ENCODE measurements around the gene SP2.

The SP2 gene

DNA sequence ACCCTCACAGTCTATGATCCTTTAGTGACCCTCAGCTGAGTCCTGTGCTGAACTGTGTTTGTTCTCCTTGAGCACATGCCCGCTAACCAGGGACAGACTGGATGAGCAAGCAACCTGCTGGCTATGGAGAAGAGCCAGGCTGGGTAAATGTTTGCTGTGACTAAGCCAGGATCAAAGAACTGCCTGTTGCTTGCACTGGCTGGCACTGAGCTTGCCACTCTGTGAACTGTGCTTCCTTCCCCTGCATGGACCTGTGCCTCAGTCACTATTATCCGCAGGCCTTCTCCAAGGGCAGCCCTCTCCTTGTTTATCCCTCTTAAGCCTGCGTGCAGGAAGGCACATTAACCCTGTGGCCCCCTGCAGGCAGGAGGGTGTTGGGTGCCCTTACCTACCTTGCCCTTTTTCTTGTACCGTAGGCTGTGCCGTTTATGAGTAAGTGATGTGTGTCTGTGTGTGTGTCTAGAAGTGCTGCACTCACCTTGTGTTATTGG, 52.7 kb downstream of the SP2 start:
- no peak for TF ChIP-seq CREB1 (IDR thresholded peaks at IDR 0.05; ENCODE audit: low read depth)
- no peak for TF ChIP-seq NFIC (IDR thresholded peaks at IDR 0.05)
- no peak for TF ChIP-seq TCF12 (IDR thresholded peaks at IDR 0.05; ENCODE audit: low read depth)
- TF ChIP-seq YY1 (IDR thresholded peaks at IDR 0.05; ENCODE audit: low read depth) = no peak

DNA sequence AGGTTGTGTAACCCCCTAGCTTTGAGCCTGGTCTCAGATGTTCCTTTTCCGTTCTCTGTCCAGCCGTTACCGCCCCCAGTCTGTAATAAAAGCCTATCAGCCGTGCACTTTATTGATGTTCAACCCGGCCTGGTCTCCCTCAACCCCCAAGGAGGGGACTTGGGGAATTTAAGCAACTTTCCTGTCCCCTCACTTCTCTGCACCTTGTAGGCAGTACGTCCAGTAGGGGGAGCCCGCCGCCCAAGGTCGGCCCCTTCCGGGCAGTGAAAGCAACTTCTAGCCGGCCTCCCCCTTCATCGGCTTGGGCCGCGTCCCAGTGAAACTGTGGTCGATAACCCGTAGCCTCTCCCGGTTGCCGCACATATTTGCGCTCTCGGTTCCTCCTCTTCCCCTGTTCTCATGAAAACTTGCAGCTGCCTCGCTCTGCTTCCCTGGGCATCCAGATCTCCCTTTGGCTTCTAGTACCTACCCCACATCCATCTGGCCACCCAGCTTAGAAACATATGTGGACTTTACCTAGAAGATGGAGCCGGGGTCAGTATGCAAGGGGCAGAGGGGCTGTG, 53.2 kb downstream of the SP2 start:
- TF ChIP-seq TCF12 (IDR thresholded peaks at IDR 0.05; ENCODE audit: low read depth) = 0 out of 2 replicates have a peak, but pooled peaks have one; percentile 17
- TF ChIP-seq RAD21 (IDR thresholded peaks at IDR 0.05; ENCODE audit: low read depth) = peak; percentile 95
- no peak; the same call in 1 of the 2 replicates for TF ChIP-seq CEBPB (IDR thresholded peaks at IDR 0.05)
- TF ChIP-seq EGR1 (IDR thresholded peaks at IDR 0.05) = peak; percentile 10; the same call in 1 of the 2 replicates

DNA sequence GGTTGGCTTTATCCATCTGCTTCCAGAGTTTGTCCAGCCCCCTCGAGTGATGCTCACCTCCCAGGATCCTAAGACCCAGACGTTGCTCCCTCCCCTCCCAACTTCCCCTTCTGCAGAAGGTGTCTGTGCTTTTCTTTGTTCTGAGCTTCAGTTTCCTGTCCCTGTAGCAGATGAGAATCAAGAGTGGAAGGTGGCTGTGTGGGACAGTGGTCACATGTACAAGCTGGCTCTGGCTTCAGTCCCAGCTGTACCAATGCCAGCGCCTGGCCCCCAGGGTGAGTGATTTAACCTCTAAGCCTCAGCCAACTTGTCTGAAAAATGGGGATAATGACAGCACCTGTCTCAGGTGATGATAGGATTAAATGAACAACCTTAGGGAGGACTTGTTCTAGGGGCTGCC, 53.9 kb downstream of the SP2 start:
- TF ChIP-seq TCF12 (IDR thresholded peaks at IDR 0.05; ENCODE audit: low read depth) = no peak
- TF ChIP-seq EGR1 (IDR thresholded peaks at IDR 0.05) = no peak

DNA sequence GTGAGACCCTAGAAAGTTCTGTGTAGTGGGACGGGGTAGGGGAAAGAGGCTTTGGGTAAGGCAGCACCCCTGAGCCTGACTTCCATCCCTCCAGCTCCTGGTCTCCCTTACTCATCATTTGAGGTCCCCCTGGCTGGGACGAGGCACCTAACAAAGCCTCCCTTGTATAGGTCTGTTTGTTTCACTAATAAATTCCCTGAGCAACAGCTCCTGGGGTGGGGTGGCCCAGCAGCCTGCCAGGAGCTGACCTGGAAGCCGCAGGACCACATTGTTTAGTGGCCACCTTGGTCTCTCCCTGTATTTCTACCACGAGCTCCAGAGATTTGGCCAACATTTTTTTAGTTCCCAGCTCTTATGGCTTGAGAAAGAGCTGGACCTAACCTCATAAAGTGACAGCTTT, 54.4 kb downstream of the SP2 start:
- no peak for TF ChIP-seq FOXM1 (IDR thresholded peaks at IDR 0.05; ENCODE audit: borderline replicate concordance, low read depth)
- TF ChIP-seq, protein P1, sequence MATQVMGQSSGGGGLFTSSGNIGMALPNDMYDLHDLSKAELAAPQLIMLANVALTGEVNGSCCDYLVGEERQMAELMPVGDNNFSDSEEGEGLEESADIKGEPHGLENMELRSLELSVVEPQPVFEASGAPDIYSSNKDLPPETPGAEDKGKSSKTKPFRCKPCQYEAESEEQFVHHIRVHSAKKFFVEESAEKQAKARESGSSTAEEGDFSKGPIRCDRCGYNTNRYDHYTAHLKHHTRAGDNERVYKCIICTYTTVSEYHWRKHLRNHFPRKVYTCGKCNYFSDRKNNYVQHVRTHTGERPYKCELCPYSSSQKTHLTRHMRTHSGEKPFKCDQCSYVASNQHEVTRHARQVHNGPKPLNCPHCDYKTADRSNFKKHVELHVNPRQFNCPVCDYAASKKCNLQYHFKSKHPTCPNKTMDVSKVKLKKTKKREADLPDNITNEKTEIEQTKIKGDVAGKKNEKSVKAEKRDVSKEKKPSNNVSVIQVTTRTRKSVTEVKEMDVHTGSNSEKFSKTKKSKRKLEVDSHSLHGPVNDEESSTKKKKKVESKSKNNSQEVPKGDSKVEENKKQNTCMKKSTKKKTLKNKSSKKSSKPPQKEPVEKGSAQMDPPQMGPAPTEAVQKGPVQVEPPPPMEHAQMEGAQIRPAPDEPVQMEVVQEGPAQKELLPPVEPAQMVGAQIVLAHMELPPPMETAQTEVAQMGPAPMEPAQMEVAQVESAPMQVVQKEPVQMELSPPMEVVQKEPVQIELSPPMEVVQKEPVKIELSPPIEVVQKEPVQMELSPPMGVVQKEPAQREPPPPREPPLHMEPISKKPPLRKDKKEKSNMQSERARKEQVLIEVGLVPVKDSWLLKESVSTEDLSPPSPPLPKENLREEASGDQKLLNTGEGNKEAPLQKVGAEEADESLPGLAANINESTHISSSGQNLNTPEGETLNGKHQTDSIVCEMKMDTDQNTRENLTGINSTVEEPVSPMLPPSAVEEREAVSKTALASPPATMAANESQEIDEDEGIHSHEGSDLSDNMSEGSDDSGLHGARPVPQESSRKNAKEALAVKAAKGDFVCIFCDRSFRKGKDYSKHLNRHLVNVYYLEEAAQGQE (IDR thresholded peaks at IDR 0.05; ENCODE audit: low read depth) = no peak
- TF ChIP-seq RAD21 (IDR thresholded peaks at IDR 0.05; ENCODE audit: low read depth) = no peak
- no peak for TF ChIP-seq NFIC (IDR thresholded peaks at IDR 0.05)
- TF ChIP-seq CEBPB (IDR thresholded peaks at IDR 0.05) = no peak
- no peak for TF ChIP-seq YY1 (IDR thresholded peaks at IDR 0.05; ENCODE audit: low read depth)
- no peak for TF ChIP-seq EP300 (IDR thresholded peaks at IDR 0.05; ENCODE audit: borderline replicate concordance)
- no peak for TF ChIP-seq CREB1 (IDR thresholded peaks at IDR 0.05; ENCODE audit: low read depth)
- no peak for TF ChIP-seq ZBTB7A (IDR thresholded peaks at IDR 0.05; ENCODE audit: low read depth)
- TF ChIP-seq TEAD4 (IDR thresholded peaks at IDR 0.05) = no peak
- TF ChIP-seq TCF12 (IDR thresholded peaks at IDR 0.05; ENCODE audit: low read depth) = no peak
- TF ChIP-seq EGR1 (IDR thresholded peaks at IDR 0.05) = no peak
- TF ChIP-seq, protein P2, sequence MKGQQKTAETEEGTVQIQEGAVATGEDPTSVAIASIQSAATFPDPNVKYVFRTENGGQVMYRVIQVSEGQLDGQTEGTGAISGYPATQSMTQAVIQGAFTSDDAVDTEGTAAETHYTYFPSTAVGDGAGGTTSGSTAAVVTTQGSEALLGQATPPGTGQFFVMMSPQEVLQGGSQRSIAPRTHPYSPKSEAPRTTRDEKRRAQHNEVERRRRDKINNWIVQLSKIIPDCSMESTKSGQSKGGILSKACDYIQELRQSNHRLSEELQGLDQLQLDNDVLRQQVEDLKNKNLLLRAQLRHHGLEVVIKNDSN (IDR thresholded peaks at IDR 0.05) = no peak
- TF ChIP-seq, protein P3, sequence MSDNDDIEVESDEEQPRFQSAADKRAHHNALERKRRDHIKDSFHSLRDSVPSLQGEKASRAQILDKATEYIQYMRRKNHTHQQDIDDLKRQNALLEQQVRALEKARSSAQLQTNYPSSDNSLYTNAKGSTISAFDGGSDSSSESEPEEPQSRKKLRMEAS (IDR thresholded peaks at IDR 0.05) = no peak

DNA sequence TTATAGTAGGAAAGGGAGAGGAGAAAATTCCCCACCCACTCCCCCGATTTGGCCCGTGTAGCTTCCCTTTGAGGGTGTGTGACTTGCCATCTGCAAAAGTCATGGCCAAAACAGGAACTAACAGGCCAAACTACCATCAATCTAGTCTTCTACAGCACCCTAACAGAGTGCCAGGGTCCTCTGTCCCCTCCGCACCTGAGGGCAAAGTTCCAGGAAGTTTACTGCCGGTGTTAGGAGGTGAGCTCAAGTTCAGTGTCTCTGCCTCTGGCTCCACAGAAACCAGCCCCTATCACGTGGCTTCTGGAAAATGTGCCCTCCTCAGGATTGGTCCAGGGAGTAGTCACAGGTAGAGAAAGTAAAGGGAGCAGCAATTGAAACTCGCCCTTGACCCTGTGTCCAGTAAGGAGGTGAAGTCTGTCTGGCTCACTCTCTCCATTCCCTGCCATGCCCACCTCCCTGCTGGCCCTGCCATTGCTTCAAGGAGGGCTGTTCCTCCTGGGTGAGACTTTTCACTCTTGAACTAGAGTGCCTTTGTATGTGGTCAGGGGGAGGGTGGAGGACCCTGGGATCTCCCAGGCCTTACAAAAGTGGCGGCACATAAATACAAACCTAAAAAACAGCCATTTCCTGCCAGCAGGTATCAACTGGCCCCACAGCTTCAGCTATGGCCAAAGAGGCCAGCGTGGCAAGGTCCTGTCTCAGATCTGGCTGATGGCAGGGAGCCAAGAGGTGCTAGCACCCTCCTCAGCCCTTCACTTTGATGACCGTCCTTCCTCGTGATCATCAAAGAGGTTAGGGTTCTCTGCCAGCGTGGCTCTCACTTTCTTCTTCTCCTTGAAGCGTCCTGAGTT, 56.4 kb downstream of the SP2 start:
- TF ChIP-seq, protein P2 (IDR thresholded peaks at IDR 0.05) = peak; percentile 63
- no peak for TF ChIP-seq TAF1 (IDR thresholded peaks at IDR 0.05; ENCODE audit: low read depth)

DNA sequence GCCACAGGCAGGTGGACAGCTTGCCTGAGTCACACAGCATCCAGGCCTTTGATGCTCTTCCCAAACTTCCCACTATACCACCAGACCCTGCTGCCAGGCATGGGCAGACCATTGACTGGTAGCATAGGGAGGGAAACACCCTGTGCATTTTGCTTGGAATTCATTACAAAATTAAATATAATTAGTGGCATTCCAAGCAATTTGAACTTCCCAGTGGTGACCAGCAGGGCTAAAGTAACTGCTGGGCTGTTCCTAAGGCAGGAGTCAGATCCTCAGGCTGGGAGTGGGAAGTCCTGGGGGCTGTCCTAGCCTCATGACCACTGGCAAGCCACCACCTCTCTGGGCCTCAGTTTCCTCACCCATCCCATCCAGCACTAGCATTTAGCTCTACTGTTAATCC, 57.9 kb downstream of the SP2 start:
- no peak for TF ChIP-seq EGR1 (IDR thresholded peaks at IDR 0.05)
- no peak for TF ChIP-seq ZBTB7A (IDR thresholded peaks at IDR 0.05; ENCODE audit: low read depth)

DNA sequence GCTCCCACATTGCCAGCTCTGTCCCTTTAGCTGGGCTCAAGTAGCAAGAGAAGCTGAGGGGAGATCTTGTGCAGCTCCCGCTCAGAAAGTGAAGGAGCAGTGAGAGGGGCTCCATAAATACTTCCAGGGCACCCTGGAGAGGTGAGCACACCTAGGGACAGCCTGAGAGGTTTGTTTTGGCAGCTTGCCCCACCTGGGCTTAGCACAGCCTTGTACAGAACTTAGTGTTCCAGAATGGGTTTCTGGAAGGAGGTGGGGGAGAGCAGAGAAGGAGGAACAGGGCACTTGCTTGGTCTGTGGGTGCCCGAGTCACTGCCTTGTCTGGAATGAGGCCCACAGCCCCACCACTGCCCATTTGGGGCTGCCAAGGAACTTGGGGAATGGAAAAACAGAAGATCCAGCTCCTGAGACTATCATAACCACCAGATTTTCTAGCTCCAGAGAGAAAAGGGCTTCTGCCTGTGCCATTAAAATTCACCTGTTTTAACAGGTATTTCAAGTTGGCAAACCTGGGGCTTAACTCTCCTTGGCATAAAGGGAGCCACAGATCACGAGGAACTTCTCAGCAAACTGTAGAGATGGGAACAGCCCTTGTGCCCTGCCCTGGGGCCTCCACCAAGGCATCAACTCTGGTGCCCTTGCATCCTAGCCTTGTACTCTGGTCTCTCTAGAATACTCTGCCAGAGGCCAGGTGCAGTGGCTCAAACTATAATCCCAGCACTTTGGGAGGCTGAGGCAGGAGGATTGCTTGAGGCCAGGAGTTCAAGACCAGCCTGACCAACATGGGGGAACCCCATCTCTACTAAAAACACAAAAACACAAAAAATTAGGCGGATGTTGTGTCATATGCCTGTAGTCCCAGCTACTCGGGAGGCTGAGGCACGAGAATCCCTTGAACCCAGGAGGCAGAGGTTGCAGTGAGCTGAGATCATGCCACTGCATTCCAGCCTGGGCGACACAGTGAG, 59.7 kb downstream of the SP2 start:
- TF ChIP-seq, protein P1 (IDR thresholded peaks at IDR 0.05; ENCODE audit: low read depth) = no peak
- TF ChIP-seq NFIC (IDR thresholded peaks at IDR 0.05) = peak; percentile 69

Measured in Ishikawa (cell line).